Activated T-helper 1 cell treated with anti-CD3 and anti-CD28 coated beads, Interleukin-12 subunit alpha, Interleukin-12 subunit beta, Interleukin-2, Interleukin-4 antibody, amounts not matched to agents 30 ng/mL and 10 ng/mL and 1 ng/mL, durations not matched to agents 14 hours and 24 hours and 36 hours (primary cell): Measurements from ENCODE around the gene ANKRD11. TPM values are rescaled to one million over a fixed set of nuclear protein-coding genes. Genes with fewer than 3 reads are reported as not detected.

ENCODE experiments used
- DNase-seq: peaks from one replicate; pipeline ENCODE4 v3.0.0; 2021; ENCODE audit warnings: low spot score
- H3K27ac Mint-ChIP-seq: one replicate; pipeline ENCODE4 v1.8.0; 2021; ENCODE audit warnings: mild to moderate bottlenecking, mixed read lengths
- H3K27me3 Mint-ChIP-seq: one replicate; pipeline ENCODE4 v1.8.0; 2022; ENCODE audit warnings: mild to moderate bottlenecking, moderate library complexity, mixed read lengths; ENCODE audit not compliant: insufficient read depth
- H3K36me3 Mint-ChIP-seq: one replicate; pipeline ENCODE4 v1.8.0; 2021; ENCODE audit warnings: low read depth, mixed read lengths
- H3K4me1 Mint-ChIP-seq: one replicate; pipeline ENCODE4 v1.8.0; 2021; ENCODE audit warnings: low read depth, mixed read lengths
- H3K4me3 Mint-ChIP-seq: one replicate; pipeline ENCODE4 v1.8.0; 2021; ENCODE audit warnings: mild to moderate bottlenecking, moderate library complexity, mixed read lengths
- H3K9me3 Mint-ChIP-seq: one replicate; pipeline ENCODE4 v1.8.0; 2021; ENCODE audit warnings: mixed read lengths
- intact Hi-C: fragments of 100-400 bp; cut with micrococcal nuclease; formaldehyde crosslinking; loops from one replicate; pipeline ENCODE4 v1.15.1; 2024
- total RNA-seq: library from RNA; stranded (reverse); gene quantifications from 2 replicates; pipeline ENCODE4 v1.2.3, GENCODE V29; 2022

ANKRD11 gene
- total RNA-seq, 1 donor from 2014 or later: 176 TPM

GRCh38 chr16:89522287-89522686 is 31.9 kb upstream of the ANKRD11 start:
- Mint-ChIP-seq H3K4me3 (no peak overlapping the region), H3K36me3 (peaks cover 36% of the 10 kb centered on the region), H3K27ac (no peak overlapping the region), H3K27me3 (no peaks in the 10 kb centered on the region), H3K9me3 (no peaks in the 10 kb centered on the region), H3K4me1 (no peaks in the 10 kb centered on the region)
- intact Hi-C loops: no loop called here
- DNase-seq: no peak

DNA sequence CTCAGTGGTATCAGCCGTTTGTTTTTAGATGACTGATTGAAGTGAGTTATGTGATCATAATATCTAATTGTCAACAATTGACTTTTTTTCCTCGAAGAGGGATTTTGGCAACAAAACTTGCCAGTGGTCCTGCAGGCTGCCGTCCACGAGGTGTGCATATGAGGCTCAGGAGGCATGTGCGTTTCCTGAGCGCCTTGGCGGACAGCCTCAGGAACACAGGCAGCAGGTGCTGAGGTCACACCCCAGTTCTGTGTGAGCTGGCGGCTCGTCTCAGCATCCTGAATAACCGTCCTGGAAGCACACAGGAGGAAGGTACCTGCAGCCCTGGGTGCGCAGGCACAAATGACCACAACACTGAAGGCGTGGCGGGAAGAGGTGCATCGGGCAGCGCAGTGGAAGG is 29.5 kb upstream of the ANKRD11 start:
- Mint-ChIP-seq H3K27me3 (no peaks in the 10 kb centered on the region), H3K27ac (no peak overlapping the region), H3K4me3 (no peak overlapping the region), H3K36me3 (peaks cover 25% of the 10 kb centered on the region), H3K4me1 (no peaks in the 10 kb centered on the region), H3K9me3 (no peaks in the 10 kb centered on the region)
- DNase-seq: no peak
- intact Hi-C loops: no loop called here

DNA sequence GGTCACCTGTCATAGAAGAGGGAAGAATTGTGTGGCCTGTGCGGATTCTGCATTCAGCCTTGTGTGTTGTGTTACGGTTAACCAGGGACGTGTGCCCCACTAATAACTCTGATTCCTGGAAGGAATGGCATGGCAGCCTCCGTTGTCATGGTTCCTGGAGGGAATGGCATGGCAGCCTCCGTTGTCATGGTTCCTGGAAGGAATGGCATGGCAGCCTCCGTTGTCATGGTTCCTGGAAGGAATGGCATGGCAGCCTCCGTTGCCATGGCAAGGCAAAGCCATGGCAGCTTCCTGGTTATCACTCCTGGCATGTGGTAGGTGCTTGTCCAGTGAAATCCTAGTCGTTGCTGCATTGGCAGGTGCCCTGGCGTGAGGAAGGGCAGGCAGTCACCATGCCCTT is 26.8 kb upstream of the ANKRD11 start:
- Mint-ChIP-seq H3K36me3 (peaks cover 29% of the 10 kb centered on the region), H3K9me3 (no peaks in the 10 kb centered on the region), H3K4me1 (no peaks in the 10 kb centered on the region), H3K27me3 (no peaks in the 10 kb centered on the region), H3K27ac (no peak overlapping the region), H3K4me3 (no peak overlapping the region)
- intact Hi-C loops: no loop called here
- no peak for DNase-seq

DNA sequence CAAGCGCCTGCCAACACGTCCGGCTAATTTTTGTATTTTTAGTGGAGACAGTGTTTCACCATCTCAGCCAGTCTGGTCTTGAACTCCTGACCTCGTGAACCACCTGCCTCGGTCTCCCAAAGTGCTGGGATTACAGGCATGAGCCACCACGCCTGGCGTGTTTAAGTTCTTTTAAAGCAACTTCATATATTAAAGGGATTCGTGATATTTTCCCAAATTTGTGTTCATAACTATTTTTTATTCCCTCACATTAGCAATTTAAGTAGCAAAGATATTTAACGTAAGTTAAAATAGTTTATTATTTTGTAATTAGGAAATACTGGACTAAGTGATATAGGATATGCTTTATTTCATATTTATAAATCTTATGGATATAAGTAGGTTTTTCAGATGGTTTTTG is 22.1 kb upstream of the ANKRD11 start:
- DNase-seq: no peak
- Mint-ChIP-seq H3K4me1 (no peaks in the 10 kb centered on the region), H3K27ac (no peak overlapping the region), H3K36me3 (peaks cover 23% of the 10 kb centered on the region), H3K4me3 (no peak overlapping the region), H3K27me3 (no peaks in the 10 kb centered on the region), H3K9me3 (no peaks in the 10 kb centered on the region)
- intact Hi-C loops: no loop called here

GRCh38 chr16:89511374-89511773 is 21.0 kb upstream of the ANKRD11 start:
- intact Hi-C loops: no loop called here
- Mint-ChIP-seq H3K27ac (no peak overlapping the region), H3K4me3 (no peak overlapping the region), H3K27me3 (no peaks in the 10 kb centered on the region), H3K36me3 (peaks cover 20% of the 10 kb centered on the region), H3K9me3 (no peaks in the 10 kb centered on the region), H3K4me1 (peaks cover 6% of the 10 kb centered on the region)
- no peak for DNase-seq

GRCh38 chr16:89510526-89510925 is 20.2 kb upstream of the ANKRD11 start:
- no peak overlapping the region for H3K4me3 Mint-ChIP-seq

DNA sequence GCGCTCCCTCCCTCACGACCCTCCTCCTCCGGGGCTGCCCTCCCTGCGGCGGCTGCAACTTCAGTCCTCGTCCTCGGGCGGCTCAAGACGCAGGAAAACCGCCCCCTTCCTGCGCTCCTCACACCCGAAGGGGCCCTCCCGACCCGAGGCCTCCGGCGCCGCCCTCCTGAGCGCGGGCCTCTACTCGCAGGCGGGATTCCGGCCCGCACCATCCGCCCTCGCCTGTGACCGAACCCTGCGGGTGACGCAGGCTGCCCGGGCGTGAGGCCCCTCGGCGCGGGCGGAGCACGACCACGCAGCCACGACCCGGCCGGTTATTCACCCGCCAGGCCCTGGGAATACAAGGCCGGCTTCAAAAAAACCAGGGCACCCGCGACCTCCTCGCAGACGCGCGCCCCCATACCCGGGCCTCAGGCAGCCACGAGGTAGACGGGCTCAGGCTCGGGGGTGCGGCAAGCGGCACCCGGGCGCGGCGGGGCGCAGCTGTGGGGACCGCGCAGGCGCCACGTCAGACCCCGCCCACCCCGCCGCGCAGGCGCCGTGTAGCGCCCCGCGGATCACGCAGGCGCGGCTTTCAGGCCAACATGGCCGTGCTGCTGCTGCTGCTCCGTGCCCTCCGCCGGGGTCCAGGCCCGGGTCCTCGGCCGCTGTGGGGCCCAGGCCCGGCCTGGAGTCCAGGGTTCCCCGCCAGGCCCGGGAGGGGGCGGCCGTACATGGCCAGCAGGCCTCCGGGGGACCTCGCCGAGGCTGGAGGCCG is 17.7 kb upstream of the ANKRD11 start, which contains the start of gene SPG7:
Gene SPG7 (plus strand): TSS at position 570 of the 757 bp plus-strand sequence. CDS start 15 bp downstream, at position 585.
- intact Hi-C loops: loop anchor here (1.0 to 10.0 kb wide), 4 partner anchors 52 to 367 kb away; partner anchors contain the start of genes RPL13 and TCF25
- Mint-ChIP-seq H3K4me1 (peaks cover 22% of the 10 kb centered on the region), H3K9me3 (no peaks in the 10 kb centered on the region), H3K27me3 (no peaks in the 10 kb centered on the region), H3K27ac (peak within 1 kb of the TSS; percentile 96), H3K4me3 (peak within 1 kb of the TSS; percentile 97), H3K36me3 (peaks cover 8% of the 10 kb centered on the region)
- peak; percentile 91 for DNase-seq

More at GRCh38 chr16:89510526-89510925, 20.2 kb upstream of the ANKRD11 start:
- Mint-ChIP-seq H3K9me3 (no peaks in the 10 kb centered on the region), H3K36me3 (peaks cover 20% of the 10 kb centered on the region), H3K4me1 (peaks cover 15% of the 10 kb centered on the region), H3K27me3 (no peaks in the 10 kb centered on the region), H3K27ac (no peak overlapping the region)
- intact Hi-C loops: no loop called here
- DNase-seq: no peak

GRCh38 chr16:89507214-89507833 is 17.0 kb upstream of the ANKRD11 start:
- H3K27ac Mint-ChIP-seq: peak overlapping the region; percentile 88
- no peak for DNase-seq
- intact Hi-C loops: loop anchor here (10.0 kb wide), 1 partner anchor 367 kb away; the partner anchor contains the start of gene TCF25
- peak overlapping the region; percentile 83 for H3K4me3 Mint-ChIP-seq
- no peaks in the 10 kb centered on the region for H3K9me3 Mint-ChIP-seq
- no peaks in the 10 kb centered on the region for H3K27me3 Mint-ChIP-seq
- H3K36me3 Mint-ChIP-seq: peaks cover 5% of the 10 kb centered on the region
- H3K4me1 Mint-ChIP-seq: peaks cover 22% of the 10 kb centered on the region

- intact Hi-C loops: loop anchor here (10.0 kb wide), 1 partner anchor 368 kb away; the partner anchor contains the start of gene TCF25
- H3K9me3 Mint-ChIP-seq: no peaks in the 10 kb centered on the region
- H3K27me3 Mint-ChIP-seq: no peaks in the 10 kb centered on the region
- peaks cover 22% of the 10 kb centered on the region for H3K4me1 Mint-ChIP-seq
- peak overlapping the region; percentile 88 for H3K27ac Mint-ChIP-seq
- peak overlapping the region; percentile 83 for H3K4me3 Mint-ChIP-seq
- DNase-seq: peak; percentile 17
- H3K36me3 Mint-ChIP-seq: peaks cover 5% of the 10 kb centered on the region
These were observed 16.4 kb upstream of the ANKRD11 start for GRCh38 chr16:89506791-89507191.

DNA sequence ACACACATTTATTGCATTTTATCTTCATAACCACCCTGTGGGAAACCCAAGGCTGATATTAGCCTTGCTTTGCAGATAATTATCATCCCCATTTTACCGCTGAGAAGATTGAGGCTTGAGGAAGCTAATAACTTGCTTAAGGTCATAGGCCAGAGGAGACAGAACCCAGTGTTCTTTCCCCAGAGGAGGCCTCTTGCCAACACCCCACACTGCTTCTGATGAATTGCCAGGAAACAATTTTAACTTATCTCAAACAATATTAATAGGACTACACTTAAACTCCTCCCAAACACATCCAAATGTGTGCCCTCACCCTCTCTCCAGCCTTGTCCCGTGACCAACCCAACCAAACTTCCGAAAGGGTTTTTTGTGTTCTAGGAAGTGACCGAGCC is 15.7 kb upstream of the ANKRD11 start:
- DNase-seq: no peak
- Mint-ChIP-seq H3K27ac (peak overlapping the region; percentile 94), H3K4me3 (peak overlapping the region; percentile 81), H3K4me1 (peaks cover 22% of the 10 kb centered on the region), H3K9me3 (no peaks in the 10 kb centered on the region), H3K27me3 (no peaks in the 10 kb centered on the region), H3K36me3 (peaks cover 1% of the 10 kb centered on the region)
- intact Hi-C loops: loop anchor here (10.0 kb wide), 1 partner anchor 369 kb away; the partner anchor contains the start of gene TCF25

GRCh38 chr16:89505204-89506112 is 15.1 kb upstream of the ANKRD11 start:
- intact Hi-C loops: loop anchor here (1.0 to 10.0 kb wide), 6 partner anchors 15 to 369 kb away; partner anchors contain the start of genes ANKRD11 and TCF25
- Mint-ChIP-seq H3K4me1 (peaks cover 22% of the 10 kb centered on the region), H3K27me3 (no peaks in the 10 kb centered on the region), H3K9me3 (no peaks in the 10 kb centered on the region), H3K4me3 (peak overlapping the region; percentile 81), H3K36me3 (no peaks in the 10 kb centered on the region), H3K27ac (peak overlapping the region; percentile 94)
- DNase-seq: peak; percentile 80

GRCh38 chr16:89504091-89504490 is 13.7 kb upstream of the ANKRD11 start:
- no peaks in the 10 kb centered on the region for H3K36me3 Mint-ChIP-seq
- H3K4me3 Mint-ChIP-seq: no peak overlapping the region
- H3K4me1 Mint-ChIP-seq: peaks cover 22% of the 10 kb centered on the region
- no peaks in the 10 kb centered on the region for H3K27me3 Mint-ChIP-seq
- no peak for DNase-seq
- no peaks in the 10 kb centered on the region for H3K9me3 Mint-ChIP-seq
- intact Hi-C loops: loop anchor here (10.0 kb wide), 1 partner anchor 371 kb away; the partner anchor contains the start of gene TCF25
- peak overlapping the region; percentile 58 for H3K27ac Mint-ChIP-seq
